GM19468 (cell line): ENCODE results near the gene GABPB1.

Experiments used
- ATAC-seq: cut with Tn5 transposase; IDR thresholded peaks from one replicate; pipeline ENCODE4 v1.9.1; 2021; ENCODE audit warnings: mild to moderate bottlenecking, moderate library complexity, moderate number of reproducible peaks; ENCODE audit not compliant: unreplicated experiment; ENCODE audit errors: extremely low read depth

GABPB1 gene

DNA sequence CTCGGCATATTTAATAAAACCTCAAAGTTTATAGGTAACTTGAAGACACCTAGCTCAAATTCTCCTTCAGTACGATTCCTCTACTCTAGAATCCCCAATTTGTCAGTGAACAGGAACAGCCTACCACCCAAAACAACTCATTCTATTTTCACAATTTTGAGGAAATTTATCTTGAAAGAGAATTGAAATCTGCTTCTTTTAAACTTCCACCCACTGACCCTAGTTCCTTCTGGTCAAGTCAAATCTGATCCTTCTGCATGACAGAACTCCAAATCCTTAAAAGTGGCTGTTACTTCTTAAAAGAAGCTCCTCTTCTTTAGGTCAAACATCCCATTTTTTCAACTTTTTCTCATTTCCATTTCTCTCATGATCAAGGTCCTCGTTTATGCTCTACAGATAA lies 4.4 kb downstream of the GABPB1 start:
- no peak for ATAC-seq

DNA sequence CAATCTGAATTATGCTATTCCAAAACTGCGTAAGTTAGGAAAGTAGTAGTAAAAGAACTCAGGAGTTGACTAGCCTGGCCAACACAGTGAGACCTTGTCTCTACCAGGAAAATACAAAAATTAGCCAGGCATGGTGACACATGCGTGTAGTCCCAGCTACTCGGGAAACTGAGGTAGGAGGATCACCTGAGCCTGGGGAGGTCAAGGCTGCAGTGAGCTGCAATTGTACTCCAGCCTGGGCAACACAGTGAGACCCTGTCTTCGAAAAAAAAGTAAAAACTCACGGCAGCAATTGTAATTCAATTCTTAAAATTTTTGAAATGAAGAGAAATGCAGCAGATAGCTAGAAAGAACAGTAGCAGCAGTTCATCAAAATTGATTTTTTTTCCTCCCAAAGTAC lies 9.7 kb downstream of the GABPB1 start:
- ATAC-seq: no peak

DNA sequence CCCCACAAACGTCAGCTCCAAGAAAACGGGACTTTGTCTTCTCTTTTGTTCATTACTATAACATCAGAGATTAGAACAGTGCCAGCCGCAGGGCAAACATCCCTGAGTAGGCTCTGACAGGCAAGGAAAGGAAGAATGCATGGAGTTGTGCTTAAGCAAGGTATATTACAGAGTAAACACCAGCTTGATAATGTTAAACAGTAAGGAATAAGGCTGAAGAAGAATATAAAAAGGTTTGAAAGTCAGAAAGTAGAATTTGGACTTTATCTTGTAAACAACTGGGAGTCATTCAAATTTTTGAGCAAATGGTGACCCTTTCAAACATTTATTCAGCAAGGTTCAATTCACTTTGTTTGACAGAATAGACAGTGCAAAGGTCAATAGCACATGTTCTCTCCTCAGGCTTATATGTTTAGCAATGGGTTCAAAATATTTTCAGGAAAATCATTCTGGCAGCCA lies 11.0 kb downstream of the GABPB1 start:
- no peak for ATAC-seq

DNA sequence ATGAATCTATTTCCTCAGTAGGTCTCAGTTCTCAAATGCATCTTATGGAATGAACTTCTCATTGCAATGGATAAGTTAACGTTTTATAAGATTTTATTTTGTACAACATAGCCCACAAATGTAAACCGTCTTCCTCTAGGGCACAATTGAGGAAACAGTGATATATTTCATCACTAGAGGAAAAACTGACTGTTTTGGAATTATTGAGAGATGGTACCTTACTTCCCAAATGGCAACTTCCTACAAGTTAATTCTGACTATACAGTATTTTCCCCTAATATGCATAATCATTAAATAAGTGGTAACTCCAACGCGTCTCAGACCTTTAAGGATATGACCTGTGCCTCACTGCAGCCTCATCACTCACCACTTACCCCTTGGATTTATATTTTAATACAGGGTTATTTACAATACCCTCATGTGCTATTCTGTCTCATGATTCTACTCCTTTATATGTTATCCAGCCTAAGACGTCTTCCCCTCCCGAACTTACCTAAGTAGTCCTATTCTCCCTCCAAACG lies 13.3 kb downstream of the GABPB1 start:
- ATAC-seq: no peak

DNA sequence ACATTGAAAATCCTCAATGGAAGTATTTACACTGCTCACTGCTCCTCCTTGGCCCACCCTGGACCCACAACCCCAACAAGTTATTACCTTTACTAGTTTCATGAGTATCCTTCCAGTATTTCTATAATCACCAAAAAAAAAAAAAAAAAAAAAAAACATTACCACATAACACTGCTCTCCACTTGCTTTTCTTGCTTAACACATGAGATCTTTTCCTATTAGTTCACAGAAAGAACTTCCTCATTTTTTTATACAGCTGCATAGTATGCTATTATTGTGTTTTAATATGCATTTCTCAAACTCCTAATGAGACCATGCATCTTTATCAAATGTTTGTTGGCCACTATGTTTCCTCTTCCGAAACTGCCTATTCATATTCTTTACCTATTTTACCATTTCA lies 14.6 kb downstream of the GABPB1 start:
- ATAC-seq: no peak

DNA sequence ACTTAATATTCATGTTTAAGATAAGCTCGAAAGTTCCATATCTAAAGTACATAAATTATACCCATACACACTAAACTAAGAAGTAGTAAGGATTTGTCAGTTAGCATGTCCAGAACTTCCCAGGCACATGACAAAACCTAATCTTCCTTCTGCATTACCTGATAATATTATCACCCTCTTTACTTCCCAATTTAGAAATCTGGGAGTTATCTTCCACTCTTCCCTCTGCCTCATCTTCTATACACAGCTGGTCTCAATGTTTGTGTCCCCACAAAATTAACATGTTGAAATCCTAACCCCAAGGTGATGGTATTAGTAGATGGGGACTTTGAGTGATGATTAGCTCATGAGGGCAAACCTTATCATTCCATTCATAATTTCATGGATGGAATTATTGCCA lies 15.3 kb downstream of the GABPB1 start:
- no peak for ATAC-seq

DNA sequence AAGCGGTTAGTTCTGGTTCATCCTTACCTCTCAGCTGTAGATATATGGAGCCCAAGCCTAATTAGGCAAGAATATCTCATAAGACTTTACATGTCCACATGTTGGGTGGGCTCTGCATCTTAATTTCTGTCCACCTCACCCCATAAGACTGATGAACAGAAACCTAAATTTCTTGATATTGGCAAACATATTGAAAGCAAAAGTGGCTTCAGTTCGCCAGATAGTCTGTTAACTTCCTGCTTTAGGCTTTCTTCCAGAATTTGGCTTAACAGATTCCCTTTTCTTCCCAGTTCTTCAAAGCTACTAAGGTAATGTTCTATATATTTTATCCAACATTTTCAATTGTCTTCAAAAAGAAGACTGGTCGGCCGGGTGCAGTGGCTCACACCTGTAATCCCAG lies 19.7 kb downstream of the GABPB1 start:
- no peak for ATAC-seq

DNA sequence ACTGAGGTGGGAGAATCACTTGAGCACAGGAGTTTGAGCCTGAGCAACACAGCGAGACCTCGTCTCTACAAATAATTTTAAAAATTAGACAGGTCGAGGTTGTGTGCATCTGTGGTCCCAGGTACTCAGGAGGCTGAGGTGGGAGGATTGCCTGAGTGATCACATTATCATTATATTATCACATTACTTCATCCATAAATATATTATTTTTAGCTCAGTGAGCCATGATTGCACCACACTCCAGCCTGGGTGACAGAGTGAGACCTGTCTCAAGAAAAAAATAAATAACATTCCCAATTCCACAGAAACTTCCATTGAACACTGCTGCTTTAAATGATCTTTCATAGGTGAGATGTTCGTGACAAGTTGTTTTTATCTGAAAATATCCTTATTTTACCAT lies 21.8 kb downstream of the GABPB1 start:
- no peak for ATAC-seq

DNA sequence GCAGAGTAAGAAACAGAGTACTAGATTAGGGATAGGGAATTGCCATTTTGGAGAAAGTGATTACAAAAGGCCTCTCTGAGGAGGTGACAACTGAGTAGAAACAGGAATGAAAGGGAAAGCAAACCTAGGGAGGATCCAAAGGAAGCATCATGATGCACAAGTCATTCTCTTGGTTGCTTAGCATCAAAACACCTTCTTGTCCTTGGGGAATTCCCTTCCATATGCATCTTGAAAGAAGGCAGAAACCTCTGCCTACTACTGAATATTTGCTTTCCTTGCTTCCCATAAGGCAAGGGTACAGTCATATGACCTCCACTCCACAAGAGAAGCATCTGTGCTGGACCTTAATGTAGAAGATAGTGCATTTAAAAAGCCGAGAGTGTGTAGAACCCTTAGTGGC lies 24.1 kb downstream of the GABPB1 start:
- no peak for ATAC-seq

DNA sequence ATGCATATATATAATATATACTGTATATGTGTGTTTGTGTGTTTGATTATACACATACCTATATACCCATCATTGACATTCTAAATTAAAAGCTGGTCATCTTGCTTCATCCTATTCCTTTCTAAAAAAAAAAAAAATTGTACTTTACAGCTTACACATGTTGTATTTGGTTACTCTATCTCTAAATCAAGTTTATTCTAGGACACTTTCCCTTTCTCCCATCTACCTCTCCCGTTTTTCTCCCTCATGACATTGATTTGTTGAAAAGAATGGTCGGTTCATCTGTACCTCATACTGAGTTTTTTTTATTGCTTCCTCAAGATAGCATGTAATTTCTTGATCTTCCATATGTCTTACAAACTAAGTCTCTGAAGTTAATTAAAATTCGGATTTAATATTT lies 26.9 kb downstream of the GABPB1 start:
- no peak for ATAC-seq

DNA sequence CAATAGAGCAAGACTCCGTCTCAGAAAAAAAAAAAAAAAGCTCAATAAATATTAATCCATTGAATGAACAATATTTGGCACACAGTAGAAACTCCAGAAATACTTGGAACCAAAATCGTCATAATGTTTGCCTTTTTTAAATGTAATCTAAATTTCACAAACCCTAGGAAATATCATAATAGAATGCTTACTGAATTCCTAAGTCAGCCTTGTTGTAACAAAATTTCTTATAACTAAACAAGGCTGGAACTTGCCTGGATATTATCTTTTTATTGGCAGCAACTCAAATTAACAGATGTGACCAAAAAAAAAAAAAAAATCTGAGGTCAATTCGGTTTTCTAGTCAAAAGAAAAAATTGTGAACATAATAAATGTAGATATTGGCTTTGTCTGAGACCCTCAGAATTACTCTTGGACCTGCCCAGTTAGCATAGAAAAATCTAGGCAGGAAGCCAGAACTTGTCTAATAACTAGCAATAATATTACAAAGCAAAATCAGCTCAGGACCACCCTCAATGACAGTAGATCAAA lies 33.3 kb downstream of the GABPB1 start:
- no peak for ATAC-seq

DNA sequence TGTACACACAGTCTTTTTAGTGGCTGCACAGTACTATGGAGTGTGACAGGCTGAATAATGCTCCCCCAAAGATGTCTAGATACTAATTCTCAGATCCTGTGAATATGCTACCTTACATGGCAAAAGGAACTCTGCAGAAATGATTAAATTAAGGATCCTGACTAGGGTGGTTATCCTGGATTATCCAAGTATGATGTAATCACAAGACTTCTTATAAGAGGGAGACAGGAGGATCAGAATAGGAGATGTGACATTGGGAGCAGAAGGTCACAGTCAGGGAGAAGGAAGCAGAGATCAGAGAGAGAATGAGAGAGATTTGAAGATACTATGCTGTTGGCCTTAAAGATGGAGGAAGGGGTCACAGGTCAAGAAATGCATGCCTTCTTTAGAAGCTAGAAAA lies 34.5 kb downstream of the GABPB1 start:
- no peak for ATAC-seq

DNA sequence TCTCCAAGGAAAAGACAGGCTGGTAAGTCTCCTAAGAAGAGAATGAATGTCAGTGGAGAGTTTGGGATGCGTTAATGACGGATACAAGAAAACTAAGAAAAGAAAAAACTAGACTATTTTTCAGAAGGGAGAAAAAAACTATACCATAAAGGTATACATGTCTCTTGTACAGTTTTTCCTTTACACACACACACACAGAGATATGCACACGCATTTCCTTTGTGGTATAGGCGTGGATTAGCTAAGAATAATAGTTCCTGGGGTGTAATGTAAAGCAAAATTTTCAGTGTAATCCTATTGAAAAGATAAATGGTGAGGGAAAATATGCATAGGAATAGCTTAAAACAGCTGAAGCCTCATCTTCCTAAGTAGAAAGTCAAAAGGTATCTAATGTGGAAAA lies 36.3 kb downstream of the GABPB1 start:
- ATAC-seq: no peak

DNA sequence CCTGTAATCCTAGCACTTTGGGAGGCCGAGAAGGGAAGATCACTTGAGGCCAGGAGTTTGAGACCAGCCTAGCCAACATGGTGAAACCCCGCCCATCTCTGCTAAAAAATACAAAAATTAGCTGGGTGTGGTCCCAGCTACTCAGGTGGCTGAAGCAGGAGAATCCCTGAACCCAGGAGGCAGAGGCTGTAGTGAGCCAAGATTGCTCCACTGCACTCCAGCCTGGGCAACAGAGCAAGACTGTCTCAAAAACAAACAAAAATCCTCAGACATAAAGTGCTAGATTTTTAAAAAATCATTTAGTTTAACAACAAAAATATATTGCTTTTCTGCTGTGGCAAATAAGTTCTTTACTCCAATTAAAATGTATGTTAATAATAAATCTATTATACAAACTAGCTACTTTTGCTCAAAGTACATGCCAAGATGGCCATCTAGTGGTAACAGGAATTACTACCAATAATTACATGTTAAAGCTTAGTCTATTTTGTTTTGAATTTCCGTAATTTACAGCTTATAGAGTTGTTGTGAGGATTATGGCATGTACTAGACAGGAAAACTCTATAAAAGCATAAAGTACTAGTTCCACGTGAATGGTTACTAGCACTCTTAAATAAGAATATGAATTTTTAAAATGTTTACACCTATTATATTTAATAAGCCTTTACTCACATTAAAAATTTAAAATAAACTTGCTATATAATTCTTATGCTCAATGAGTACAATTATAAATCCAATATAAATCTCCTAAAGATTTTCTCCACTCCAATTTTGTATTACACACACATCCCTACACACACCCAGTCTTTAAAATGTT lies 39.0 kb downstream of the GABPB1 start:
- ATAC-seq: no peak

DNA sequence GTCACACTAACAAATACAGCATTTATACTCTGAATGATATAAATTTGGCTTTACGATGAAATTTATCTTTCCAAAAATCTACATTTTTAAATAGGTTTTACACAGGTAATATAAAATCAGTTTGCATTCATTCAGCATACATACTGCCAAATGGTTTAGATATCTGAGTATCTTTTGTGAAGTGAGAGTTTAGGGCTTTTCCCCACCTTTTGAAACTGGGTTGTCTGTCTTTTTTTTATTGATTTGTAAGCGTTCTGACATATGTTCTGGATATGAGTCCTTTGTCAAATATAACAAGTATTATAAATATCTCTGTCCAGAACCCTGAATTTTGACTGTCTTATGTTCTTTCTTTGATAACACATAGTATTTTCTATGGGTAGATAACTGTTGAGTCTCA lies 42.4 kb downstream of the GABPB1 start:
- ATAC-seq: no peak

DNA sequence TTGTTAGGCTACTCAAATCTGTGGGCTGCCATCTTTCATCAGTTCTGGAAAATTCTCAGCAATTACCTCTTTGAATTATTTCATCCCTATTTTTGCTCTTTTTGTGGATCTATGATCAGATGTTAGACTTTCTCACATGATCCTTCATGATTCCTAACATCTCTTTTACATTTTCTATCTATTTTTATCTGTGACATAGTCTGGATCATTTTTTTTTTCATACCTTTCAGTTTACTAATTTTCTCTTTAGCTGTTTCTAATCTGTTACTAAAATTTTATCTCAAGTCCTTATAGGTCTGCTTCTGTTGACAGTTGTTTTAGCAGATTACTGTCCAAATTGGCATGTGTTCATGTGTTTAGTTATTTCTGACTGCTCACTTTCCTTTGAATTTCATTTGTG lies 47.2 kb downstream of the GABPB1 start:
- ATAC-seq: no peak

DNA sequence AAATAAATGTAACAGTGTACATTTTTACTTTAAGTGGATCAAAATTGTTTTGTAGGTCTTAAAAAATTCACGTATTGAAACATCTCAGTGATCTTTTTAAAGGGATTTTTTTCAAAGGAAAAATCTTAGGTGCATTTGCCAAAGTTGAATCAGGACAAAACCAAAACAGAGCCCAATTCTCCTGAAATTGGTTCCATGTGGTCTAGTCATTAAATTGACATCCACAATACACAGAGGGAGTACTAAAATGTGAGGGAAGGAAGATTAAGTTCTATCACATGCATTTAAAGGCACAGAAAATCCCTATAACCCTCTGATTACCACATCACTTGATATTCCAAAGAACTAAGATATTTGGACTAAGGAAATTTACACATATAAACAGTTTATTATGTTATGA lies 50.2 kb downstream of the GABPB1 start:
- no peak for ATAC-seq

DNA sequence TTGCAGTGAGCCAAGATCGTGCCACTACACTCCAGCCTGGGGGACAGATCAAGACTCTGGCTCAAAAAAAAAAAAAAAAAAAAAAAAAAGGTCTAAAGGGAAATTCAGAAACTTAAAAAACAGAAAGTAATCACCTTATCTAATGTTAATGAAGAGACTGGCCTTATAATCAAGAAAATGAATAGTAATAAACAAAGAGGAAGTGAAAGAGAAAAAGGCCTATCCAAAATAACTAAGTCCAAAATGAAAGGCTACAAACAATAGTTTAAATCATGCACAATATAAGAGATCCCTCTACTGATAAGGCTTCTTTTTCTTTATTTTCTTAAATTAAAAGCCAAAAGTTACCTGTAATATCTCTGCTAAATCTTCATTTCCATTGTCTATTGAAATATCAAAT lies 52.4 kb downstream of the GABPB1 start:
- ATAC-seq: no peak

DNA sequence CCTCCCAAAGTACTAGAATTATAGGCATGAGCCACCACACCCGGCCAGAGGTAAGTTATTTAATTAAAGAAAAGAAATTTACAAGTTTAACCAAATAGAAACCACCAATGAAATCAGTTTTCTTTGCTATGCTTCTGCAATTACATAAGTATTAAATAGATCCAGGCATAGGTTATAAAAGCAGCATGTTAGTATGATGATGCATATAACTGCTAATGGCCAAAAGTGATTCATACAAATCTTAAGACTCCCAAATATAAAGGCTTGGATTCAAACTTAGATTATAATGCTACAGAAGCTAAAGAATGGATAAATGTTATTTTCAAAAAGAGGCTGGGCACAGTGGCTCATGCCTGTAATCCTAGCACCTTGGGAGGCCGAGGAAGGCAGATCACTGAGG lies 56.7 kb downstream of the GABPB1 start:
- ATAC-seq: no peak

DNA sequence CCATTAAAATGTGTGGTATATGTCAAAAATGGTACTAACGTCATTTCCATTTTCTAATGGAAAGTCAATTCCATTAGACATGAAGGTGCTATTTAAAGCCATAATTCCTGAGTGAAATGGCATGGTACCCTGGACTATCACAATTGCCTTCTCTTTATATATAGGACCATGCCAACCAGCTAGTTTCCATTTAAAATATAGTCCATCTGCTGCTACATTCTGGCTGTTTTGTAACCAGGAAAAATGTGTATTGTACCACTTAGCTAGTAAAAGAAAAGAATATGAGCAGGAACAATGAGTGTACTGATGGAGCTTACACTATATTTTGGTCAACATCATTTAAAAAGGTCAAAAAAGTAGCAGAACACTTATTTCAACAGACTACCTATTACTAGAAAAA lies 59.0 kb downstream of the GABPB1 start:
- no peak for ATAC-seq

DNA sequence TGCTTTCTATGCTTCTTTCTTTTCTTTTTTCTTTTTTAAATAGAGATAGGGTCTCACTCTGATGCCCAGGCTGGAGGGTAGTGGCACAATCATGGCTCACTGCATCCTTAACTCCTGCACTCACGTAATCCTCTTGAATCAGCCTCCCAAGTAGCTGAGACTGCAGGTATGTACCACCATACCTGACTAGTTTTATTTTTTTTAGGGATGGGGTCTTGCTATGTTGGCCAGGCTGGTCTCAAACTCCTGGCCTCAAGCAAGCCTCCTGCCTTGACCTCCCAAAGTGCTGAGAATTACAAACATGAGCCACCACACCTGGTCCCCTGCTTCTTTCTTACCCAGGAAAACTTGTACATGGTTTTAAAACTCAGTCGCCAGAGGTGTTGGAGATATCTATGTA lies 65.2 kb downstream of the GABPB1 start:
- ATAC-seq: no peak
